Keratinocyte (primary cell): ENCODE measurements around the gene UBE2J2. TPM values are rescaled to one million over a fixed set of nuclear protein-coding genes. Genes with fewer than 3 reads are reported as not detected.

Experiments
- DNase-seq: peaks from one replicate; pipeline ENCODE4 v3.0.0-alpha.2; 2011; ENCODE audit warnings: low read depth, missing footprints, low spot score
- FAIRE-seq: peaks from 2 replicates; lab custom pipeline; 2011; peaks lifted over from hg19 to GRCh38; lab: Jason Lieb, UNC
- H2AFZ ChIP-seq: 2 replicates; pipeline ENCODE4 v1.6.0; 2012; ENCODE audit warnings: low read length, control low read depth, inconsistent platforms; ENCODE audit not compliant: control insufficient read depth
- H3K27ac ChIP-seq: 2 replicates; pipeline ENCODE4 v1.5.1; 2011; ENCODE audit warnings: low read length; ENCODE audit not compliant: control insufficient read depth, insufficient read depth
- H3K27me3 ChIP-seq: 3 replicates; pipeline ENCODE4 v1.6.0; 2011; ENCODE audit warnings: low read length; ENCODE audit not compliant: control insufficient read depth, insufficient read depth; ENCODE audit errors: extremely low read depth
- H3K36me3 ChIP-seq, 2 experiments: 2 replicates in 1 of 2; 3 replicates in 1 of 2; pipeline ENCODE4 v1.5.1; 2011; ENCODE audit warnings: low read length in 2 of 2, mild to moderate bottlenecking in 1 of 2; ENCODE audit not compliant: control insufficient read depth in 2 of 2, insufficient read depth in 2 of 2; ENCODE audit errors: extremely low read depth in 1 of 2
- H3K4me1 ChIP-seq: 3 replicates; pipeline ENCODE4 v1.5.1; 2011; ENCODE audit warnings: low read length; ENCODE audit not compliant: control insufficient read depth, insufficient read depth; ENCODE audit errors: extremely low read depth
- H3K4me2 ChIP-seq: 3 replicates; pipeline ENCODE4 v1.6.0; 2011; ENCODE audit warnings: low read depth, low read length; ENCODE audit not compliant: control insufficient read depth, insufficient read depth; ENCODE audit errors: extremely low read depth
- H3K4me3 ChIP-seq, 3 experiments: fragments of 200-600 bp in 1 of 3; sonication (generic) in 1 of 3; 2 replicates in 2 of 3; 3 replicates in 1 of 3; pipeline ENCODE4 v1.5.1; 2011 to 2016; ENCODE audit warnings: low read length in 3 of 3, mild to moderate bottlenecking in 3 of 3, control low read depth in 2 of 3, inconsistent platforms in 1 of 3, low read depth in 1 of 3, mixed read lengths in 1 of 3, mixed run types in 1 of 3, moderate library complexity in 1 of 3; ENCODE audit not compliant: control insufficient read depth in 2 of 3, insufficient read depth in 2 of 3; ENCODE audit errors: extremely low read depth in 1 of 3
- H3K79me2 ChIP-seq: 2 replicates; pipeline ENCODE4 v1.6.0; 2012; ENCODE audit warnings: low read length; ENCODE audit not compliant: control insufficient read depth, insufficient read depth
- H3K9ac ChIP-seq: 3 replicates; pipeline ENCODE4 v1.6.0; 2011; ENCODE audit warnings: low read length; ENCODE audit not compliant: control insufficient read depth, insufficient read depth; ENCODE audit errors: extremely low read depth
- H3K9me1 ChIP-seq: 3 replicates; pipeline ENCODE4 v1.6.0; 2011; ENCODE audit warnings: low read length; ENCODE audit not compliant: control insufficient read depth, insufficient read depth; ENCODE audit errors: extremely low read depth
- H3K9me3 ChIP-seq: 2 replicates; pipeline ENCODE4 v1.5.1; 2012; ENCODE audit warnings: low read depth, low read length; ENCODE audit not compliant: control insufficient read depth
- H4K20me1 ChIP-seq: 3 replicates; pipeline ENCODE4 v1.6.0; 2011; ENCODE audit warnings: low read length; ENCODE audit not compliant: control insufficient read depth, insufficient read depth; ENCODE audit errors: extremely low read depth
- CTCF ChIP-seq, 3 experiments: IDR thresholded peaks in 1 of 3; conservative IDR thresholded peaks in 1 of 3; optimal IDR thresholded peaks in 1 of 3; 2 replicates in 2 of 3; 3 replicates in 1 of 3; pipeline versions ENCODE3 to v1.5.1; 2011; ENCODE audit warnings: low read length in 3 of 3, mild to moderate bottlenecking in 3 of 3, moderate library complexity in 2 of 3, control low read depth in 1 of 3, inconsistent platforms in 1 of 3; ENCODE audit not compliant: insufficient read depth in 2 of 3; ENCODE audit errors: extremely low read depth in 1 of 3
- EZH2 ChIP-seq: IDR thresholded peaks from one replicate; pipeline ENCODE4 v1.6.1; 2012; ENCODE audit warnings: inconsistent platforms, mild to moderate bottlenecking, low read length, moderate library complexity
- dilution Hi-C: fragments of 300-500 bp; cut with MboI; formaldehyde crosslinking; loops from one replicate; pipeline ENCODE4 v1.7.0; 2020; ENCODE audit warnings: low sequenced_read_pairs; ENCODE audit not compliant: extremely low pct_ligation_motif_present
- polyA plus RNA-seq, 5 experiments: library from polyadenylated mRNA; depleted of rRNA in 3 of 5; stranded (reverse) in 3 of 5; stranded (forward) in 1 of 5; unstranded in 1 of 5; fragments of >200 nt; gene quantifications; 1 replicate in 1 of 5; 2 replicates in 3 of 5; 3 replicates in 1 of 5; pipeline versions ENCODE4 v1.2.1 to v1.2.3, GENCODE V29; 2011 to 2012; ENCODE audit warnings: missing spikeins in 2 of 5, low read depth in 1 of 5, low replicate concordance in 1 of 5

The UBE2J2 gene
- polyA plus RNA-seq, 1 donor (not counting 4 experiments of a cell fraction or from before 2014, with no cell fraction given): 27.0 TPM

- Histone ChIP-seq H3K9me1 (peaks cover 2% of the 10 kb centered on the region), H3K27ac (no peak overlapping the region), H3K36me3 (peaks cover 0 to 5% of the 10 kb centered on the region in 2 experiments), H3K4me2 (no peak overlapping the region), H3K27me3 (peaks cover 8% of the 10 kb centered on the region), H3K9me3 (no peaks in the 10 kb centered on the region), H2AFZ (no peak overlapping the region), H3K9ac (no peak overlapping the region), H3K4me3 (no peak overlapping the region), H3K79me2 (no peaks in the 10 kb centered on the region), H4K20me1 (no peaks in the 10 kb centered on the region), H3K4me1 (peaks cover under 1% of the 10 kb centered on the region)
- FAIRE-seq: no peak
- DNase-seq: no peak
- dilution Hi-C loops: no loop called here
- TF ChIP-seq CTCF (optimal IDR thresholded peaks at IDR 0.05 in 1 of 3, IDR thresholded peaks at IDR 0.05 in 1 of 3, conservative IDR thresholded peaks at IDR 0.05 in 1 of 3; ENCODE audit: extremely low read depth in 1 of 3, insufficient read depth in 2 of 3, low read length in 3 of 3): no peak
- no peak for TF ChIP-seq EZH2
Observed at GRCh38 chr1:1211541-1212441, 61.9 kb downstream of the UBE2J2 start.

GRCh38 chr1:1210726-1211540 lies 62.7 kb downstream of the UBE2J2 start:
- Histone ChIP-seq H3K9me1 (peaks cover 2% of the 10 kb centered on the region), H3K4me2 (no peak overlapping the region), H3K9ac (no peak overlapping the region), H3K9me3 (no peaks in the 10 kb centered on the region), H3K79me2 (no peaks in the 10 kb centered on the region), H3K36me3 (peaks cover 0 to 3% of the 10 kb centered on the region in 2 experiments), H3K27me3 (peaks cover 17% of the 10 kb centered on the region), H3K4me3 (no peak overlapping the region), H4K20me1 (no peaks in the 10 kb centered on the region), H2AFZ (no peak overlapping the region), H3K27ac (no peak overlapping the region), H3K4me1 (peaks cover 3% of the 10 kb centered on the region)
- TF ChIP-seq CTCF (optimal IDR thresholded peaks at IDR 0.05 in 1 of 3, IDR thresholded peaks at IDR 0.05 in 1 of 3, conservative IDR thresholded peaks at IDR 0.05 in 1 of 3; ENCODE audit: extremely low read depth in 1 of 3, insufficient read depth in 2 of 3, low read length in 3 of 3) (no peak), EZH2 (no peak)
- no peak for DNase-seq
- dilution Hi-C loops: no loop called here
- FAIRE-seq: no peak
